Measurements from ENCODE around the gene LMTK3.
"Not testable (repeated sequence)": the region's sequence is repeated elsewhere in the genome, so short reads cannot be mapped to it uniquely, and the experiment has no call there.

Gene LMTK3

GRCh38 chr19:48539503-48540096 lies 28.0 kb upstream of the LMTK3 start:
- peak; percentile 67 to 84 for DNase-seq (ENCODE audit: low read depth in 2 of 2)
- TF ChIP-seq CTCF (IDR thresholded peaks at IDR 0.05; ENCODE audit: low read depth, low read length): no peak
- no peak overlapping the region for H3K4me3 ChIP-seq (replicated peaks in 1 of 2; ENCODE audit: low read depth in 2 of 2, low read length in 2 of 2)

GRCh38 chr19:48538057-48538456 lies 26.4 kb upstream of the LMTK3 start:
- H3K4me3 ChIP-seq (replicated peaks in 1 of 2; ENCODE audit: low read depth in 2 of 2, low read length in 2 of 2); DNase-seq (ENCODE audit: low read depth in 2 of 2): not testable (repeated sequence)

- no peak for DNase-seq (ENCODE audit: low read depth in 2 of 2)
- H3K4me3 ChIP-seq (replicated peaks in 1 of 2; ENCODE audit: low read depth in 2 of 2, low read length in 2 of 2): no peak overlapping the region
- TF ChIP-seq CTCF (IDR thresholded peaks at IDR 0.05; ENCODE audit: low read depth, low read length): no peak
These were observed 25.9 kb upstream of the LMTK3 start for GRCh38 chr19:48537541-48537940.

- no peak for TF ChIP-seq CTCF (IDR thresholded peaks at IDR 0.05; ENCODE audit: low read depth, low read length)
- H3K4me3 ChIP-seq (replicated peaks in 1 of 2; ENCODE audit: low read depth in 2 of 2, low read length in 2 of 2): no peak overlapping the region
- DNase-seq (ENCODE audit: low read depth in 2 of 2): no peak
These were observed 22.1 kb upstream of the LMTK3 start for GRCh38 chr19:48533770-48534169.

GRCh38 chr19:48530770-48531169 lies 19.1 kb upstream of the LMTK3 start:
- no peak for DNase-seq (ENCODE audit: low read depth in 2 of 2)
- TF ChIP-seq CTCF (IDR thresholded peaks at IDR 0.05; ENCODE audit: low read depth, low read length): no peak
- no peak overlapping the region for H3K4me3 ChIP-seq (replicated peaks in 1 of 2; ENCODE audit: low read depth in 2 of 2, low read length in 2 of 2)

GRCh38 chr19:48530066-48530720 lies 18.6 kb upstream of the LMTK3 start:
- H3K4me3 ChIP-seq (replicated peaks in 1 of 2; ENCODE audit: low read depth in 2 of 2, low read length in 2 of 2): no peak overlapping the region
- DNase-seq (ENCODE audit: low read depth in 2 of 2): no peak
- TF ChIP-seq CTCF (IDR thresholded peaks at IDR 0.05; ENCODE audit: low read depth, low read length): no peak

- no peak for DNase-seq (ENCODE audit: low read depth in 2 of 2)
- H3K4me3 ChIP-seq (replicated peaks in 1 of 2; ENCODE audit: low read depth in 2 of 2, low read length in 2 of 2): no peak overlapping the region
- no peak for TF ChIP-seq CTCF (IDR thresholded peaks at IDR 0.05; ENCODE audit: low read depth, low read length)
These were observed 17.5 kb upstream of the LMTK3 start for GRCh38 chr19:48529156-48529555.
